K562 (cell line): Measurements from ENCODE around the gene HDGFL2. TPM values are rescaled to one million over a fixed set of nuclear protein-coding genes. Genes with fewer than 3 reads are reported as not detected.

Experiments used
- ATAC-seq: fragments of 200-7000 bp; cut with Tn5 transposase; 3 replicates; pipeline ENCODE4 v1.9.1; 2020; ENCODE audit warnings: moderate library complexity
- BruUV-seq: library from RNA; stranded (reverse); fragments of 400-500 nt; replicated peaks from 2 replicates; lab custom pipeline; 2021; lab: Mats Ljungman, UMichigan
- CTCF ChIA-PET: fragments of 300-600 bp; formaldehyde crosslinking; extraction: SDS; loops from one replicate; lab custom pipeline; 2021; ENCODE audit warnings: low intra/inter-chr PET ratio; lab: Yijun Ruan, JAX
- POLR2A ChIA-PET: fragments of 300-600, 350-650 bp; sonication (Branson Sonifier 250); formaldehyde crosslinking; extraction: SDS; loops from one replicate; lab custom pipeline; 2021; ENCODE audit warnings: antibody characterized with exemption, inconsistent platforms; lab: Yijun Ruan, JAX
- DNase-seq, 4 experiments: peaks; one replicate each; pipeline versions ENCODE4 v3.0.0 to v3.0.0-alpha.2; 2011 to 2018; ENCODE audit warnings: low spot score in 3 of 4, mixed read lengths in 3 of 4; ENCODE audit errors: extremely low read depth in 1 of 4
- FAIRE-seq: peaks from 2 replicates; lab custom pipeline; 2011; peaks lifted over from hg19 to GRCh38; lab: Jason Lieb, UNC
- H2AFZ ChIP-seq: 2 replicates; pipeline ENCODE4 v1.6.0; 2011; ENCODE audit warnings: low read depth, low read length, control low read depth, inconsistent platforms
- H3K27ac ChIP-seq: fragments of 200-600 bp; 3 replicates; pipeline ENCODE4 v1.8.0; 2011; ENCODE audit warnings: low read depth, mild to moderate bottlenecking, control low read depth, inconsistent platforms, low read length, moderate library complexity, mixed read lengths; ENCODE audit errors: extremely low read depth
- H3K27me3 ChIP-seq, 2 experiments: fragments of 300-600 bp in 1 of 2; 2 replicates in 1 of 2; 3 replicates in 1 of 2; pipeline versions ENCODE4 v1.6.0 to v1.8.0; 2011; ENCODE audit warnings: inconsistent platforms in 2 of 2, low read length in 2 of 2, mild to moderate bottlenecking in 1 of 2, mixed read lengths in 1 of 2, moderate library complexity in 1 of 2; ENCODE audit not compliant: control insufficient read depth in 2 of 2, insufficient read depth in 2 of 2
- H3K36me3 ChIP-seq: fragments of 300-600 bp; 3 replicates; pipeline ENCODE4 v1.8.0; 2011; ENCODE audit warnings: mild to moderate bottlenecking, low read length, inconsistent platforms; ENCODE audit not compliant: control insufficient read depth, insufficient read depth
- H3K4me1 ChIP-seq, 2 experiments: fragments of 200-600 bp in 1 of 2; replicated peaks in 1 of 2; 2 replicates in 1 of 2; 3 replicates in 1 of 2; pipeline versions ENCODE4 v1.5.1 to v1.8.0; 2011; ENCODE audit warnings: inconsistent platforms in 2 of 2, low read length in 2 of 2, mild to moderate bottlenecking in 1 of 2, mixed read lengths in 1 of 2, moderate library complexity in 1 of 2; ENCODE audit not compliant: control insufficient read depth in 2 of 2, insufficient read depth in 2 of 2
- H3K4me2 ChIP-seq: 2 replicates; pipeline ENCODE4 v1.6.1; 2011; ENCODE audit warnings: low read length, control low read depth, inconsistent platforms, mixed read lengths; ENCODE audit not compliant: insufficient read depth
- H3K4me3 ChIP-seq: fragments of 200-600 bp; sonication (generic), shearing (Covaris generic); 2 replicates; pipeline ENCODE4 v1.5.1; 2016; ENCODE audit warnings: control low read depth, inconsistent platforms
- H3K79me2 ChIP-seq: fragments of 200-600 bp; 3 replicates; pipeline ENCODE4 v1.8.0; 2011; ENCODE audit warnings: low read length, inconsistent platforms; ENCODE audit not compliant: control insufficient read depth, insufficient read depth
- H3K9ac ChIP-seq, 2 experiments: 2 replicates each; pipeline versions ENCODE4 v1.6.0 to v1.6.1; 2011; ENCODE audit warnings: low read depth in 2 of 2, low read length in 2 of 2, control low read depth in 1 of 2, inconsistent platforms in 1 of 2, mild to moderate bottlenecking in 1 of 2, mixed read lengths in 1 of 2; ENCODE audit not compliant: insufficient read depth in 1 of 2
- H3K9me1 ChIP-seq: one replicate; pipeline ENCODE4 v1.6.0; 2011; ENCODE audit warnings: inconsistent platforms, mild to moderate bottlenecking, low read length, moderate library complexity; ENCODE audit not compliant: control insufficient read depth, insufficient read depth
- H3K9me3 ChIP-seq: replicated peaks from 2 replicates; pipeline ENCODE4 v1.5.1; 2011; ENCODE audit warnings: low read depth, low read length, inconsistent platforms; ENCODE audit not compliant: control insufficient read depth, insufficient read depth
- H4K20me1 ChIP-seq: replicated peaks from 2 replicates; pipeline ENCODE4 v1.6.1; 2011; ENCODE audit warnings: low read length, inconsistent platforms, mixed read lengths; ENCODE audit not compliant: control insufficient read depth, insufficient read depth
- DIDO1 ChIP-seq: fragments of 450-650 bp; IDR thresholded peaks from 2 replicates; pipeline ENCODE4 v1.6.1; 2016; ENCODE audit warnings: low read depth, missing biosample characterization, missing genetic modification characterization
- FOS ChIP-seq: IDR thresholded peaks from 3 replicates; pipeline ENCODE4 v1.6.1; 2011; ENCODE audit not compliant: insufficient read length; ENCODE audit errors: extremely low read depth
- HNRNPUL1 ChIP-seq: fragments of 200-400 bp; formaldehyde crosslinking; IDR thresholded peaks from 2 replicates; pipeline ENCODE4 v1.6.1; 2017; ENCODE audit warnings: low read length
- PTTG1 ChIP-seq: fragments of 450-650 bp; IDR thresholded peaks from 2 replicates; pipeline ENCODE4 v1.6.1; 2016; ENCODE audit warnings: low read depth, mild to moderate bottlenecking, missing genetic modification characterization, missing compliant biosample characterization
- RAD21 ChIP-seq, 2 experiments: fragments of 250-450 bp in 1 of 2; fragments of 450-650 bp in 1 of 2; sonication (Bioruptor Pico) in 1 of 2; formaldehyde crosslinking in 1 of 2; IDR thresholded peaks in 1 of 2; conservative IDR thresholded peaks in 1 of 2; 2 replicates each; pipeline versions ENCODE4 v1.4.0 to v1.8.0; 2020 to 2022; ENCODE audit warnings: mild to moderate bottlenecking in 2 of 2, moderate library complexity in 1 of 2
- RBFOX2 ChIP-seq: fragments of 200-400 bp; formaldehyde crosslinking; IDR thresholded peaks from 2 replicates; pipeline ENCODE4 v1.6.1; 2017; ENCODE audit warnings: low read depth, mild to moderate bottlenecking, low read length, moderate library complexity
- SP2 ChIP-seq: IDR thresholded peaks from 2 replicates; pipeline ENCODE4 v1.6.1; 2011; ENCODE audit warnings: mild to moderate bottlenecking, low read depth, low read length, moderate library complexity; ENCODE audit not compliant: poor library complexity, severe bottlenecking; ENCODE audit errors: extremely low read depth
- ZNF146 ChIP-seq: IDR thresholded peaks from one replicate; pipeline ENCODE4 v1.6.1; 2018; ENCODE audit warnings: missing compliant biosample characterization; ENCODE audit not compliant: unreplicated experiment
- WGBS: fragments of 100-300 bp; shearing (Covaris generic); methylation state at CpG from one replicate; pipeline ENCODE4 v1.1.6; 2016; ENCODE audit warnings: low coverage, mixed read lengths; ENCODE audit not compliant: insufficient coverage; ENCODE audit errors: missing lambda C conversion rate; 5-methylcytosine and 5-hydroxymethylcytosine counted together
- in situ Hi-C: fragments of 300-500 bp; cut with MboI; formaldehyde crosslinking; loops from 4 replicates; pipeline ENCODE4 v1.15.0; 2018; ENCODE audit warnings: inconsistent platforms, mixed read lengths
- intact Hi-C: fragments of 100-400 bp; cut with micrococcal nuclease; formaldehyde crosslinking; loops from 2 replicates; pipeline ENCODE4 v1.14.2; 2022
- polyA plus RNA-seq, 8 experiments: library from polyadenylated mRNA; depleted of rRNA in 4 of 8; stranded (reverse) in 5 of 8; unstranded in 3 of 8; fragments of >200 nt; fragmentation: Nextera tagmentation in 2 of 8; fragmentation: Illumina TruSeq in 1 of 8; extraction: Ambion mirVana in 2 of 8; extraction: Trizol in 1 of 8; gene quantifications; 2 replicates each; pipeline versions ENCODE4 v1.2.1 to v1.2.3, GENCODE V29; 2011 to 2014; ENCODE audit warnings: inconsistent platforms in 1 of 8, missing spikeins in 1 of 8
- total RNA-seq, 7 experiments: library from RNA; depleted of rRNA in 6 of 7; stranded (reverse); fragments of >200 nt in 6 of 7; fragmentation: Illumina TruSeq in 2 of 7; extraction: Trizol in 2 of 7; gene quantifications; 2 replicates each; pipeline versions ENCODE4 v1.2.1 to v1.2.3, GENCODE V29; 2011 to 2021; ENCODE audit warnings: low replicate concordance in 1 of 7
- TF ChIP-seq, protein P1 (sequence below): sonication (generic); formaldehyde crosslinking; IDR thresholded peaks from 2 replicates; pipeline ENCODE4 v1.8.1; 2023; ENCODE audit warnings: mild to moderate bottlenecking, missing genetic modification reagents, moderate library complexity
- TF ChIP-seq, protein P2 (sequence below): fragments of 250-450 bp; sonication (Bioruptor Pico); IDR thresholded peaks from 2 replicates; pipeline ENCODE4 v1.8.0; 2021; ENCODE audit warnings: moderate library complexity, mild to moderate bottlenecking, inconsistent platforms
- TF ChIP-seq, protein P3 (sequence below): fragments of 250-450 bp; sonication (Bioruptor Pico); IDR thresholded peaks from 2 replicates; pipeline ENCODE4 v1.5.0; 2021; ENCODE audit warnings: mild to moderate bottlenecking, borderline replicate concordance
- TF ChIP-seq, protein P4 (sequence below): fragments of 450-650 bp; IDR thresholded peaks from 2 replicates; pipeline ENCODE4 v1.6.1; 2016; ENCODE audit warnings: borderline replicate concordance

HDGFL2 gene
- total and polyA plus RNA-seq, 9 of the 15 experiments (the other 6 are each of a cell fraction or from before 2014, with no cell fraction given) = 0.13 to 61.7 (median 16.0) TPM

DNA sequence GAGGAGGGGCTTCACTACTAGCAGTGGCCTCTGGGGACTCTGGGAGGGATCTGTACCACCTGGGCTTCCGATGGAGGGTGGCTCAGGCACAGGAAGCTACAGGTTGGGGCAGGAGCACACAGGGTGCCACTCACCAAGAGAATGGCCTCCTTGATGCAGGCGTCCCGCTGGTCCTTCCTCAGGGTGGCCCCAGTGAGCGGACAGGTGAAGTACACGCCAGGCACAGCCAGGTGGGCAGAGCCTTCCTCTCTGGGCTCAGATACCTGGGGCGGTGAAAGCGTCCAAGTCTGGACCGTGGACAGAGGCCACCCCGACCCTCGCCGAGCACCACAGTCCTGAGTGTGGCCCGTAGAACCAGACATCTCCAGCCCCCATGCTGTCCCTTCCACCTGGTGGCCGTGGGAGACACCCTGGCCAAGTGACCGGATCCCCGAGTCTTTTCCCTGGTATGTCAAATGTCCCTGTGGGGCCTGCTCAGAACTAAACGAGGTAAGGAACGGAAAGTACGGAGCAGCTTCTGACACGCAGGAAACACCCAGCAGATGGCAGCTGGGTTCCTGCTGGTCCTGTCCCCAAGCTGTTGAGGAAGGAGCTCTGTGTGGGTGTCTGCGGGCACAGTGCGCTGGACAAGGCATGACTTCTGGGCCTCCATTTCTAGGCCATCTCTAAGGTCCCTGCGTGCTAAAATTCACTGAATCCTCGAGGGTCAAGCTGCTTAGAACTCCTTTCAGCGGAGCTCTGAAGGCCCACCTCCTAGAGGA lies 19.7 kb upstream of the HDGFL2 start:
- Histone ChIP-seq H3K9me3 (no peaks in the 10 kb centered on the region), H3K9ac (0 out of 4 replicates have a peak overlapping the region, but pooled peaks of 1 of the 2 experiments have one; percentile 27), H2AFZ (no peak overlapping the region), H3K27me3 (no peaks in the 10 kb centered on the region), H3K4me2 (no peak overlapping the region), H4K20me1 (peaks cover 5% of the 10 kb centered on the region; the same call in 1 of the 2 replicates), H3K9me1 (peaks cover 2% of the 10 kb centered on the region), H3K4me1 (peaks cover 21 to 64% of the 10 kb centered on the region in 2 experiments), H3K36me3 (peaks cover 70% of the 10 kb centered on the region; the same call in 2 of the 3 replicates), H3K79me2 (peaks cover 34% of the 10 kb centered on the region), H3K4me3 (no peak overlapping the region), H3K27ac (no peak overlapping the region)
- no peak for DNase-seq
- FAIRE-seq = no peak
- POLR2A ChIA-PET = interaction anchor here (0.6 to 4.5 kb wide), 6 partner anchors 9 to 207 kb away, joined by 3 to 15 read pairs (median 4); no protein-coding TSS in a partner anchor
- 92% methylated on average over 18 of the region's 24 CpGs for WGBS
- in situ Hi-C loops = no loop called here
- intact Hi-C loops = no loop called here
- no TSS peak for BruUV-seq
- ATAC-seq = no peak
- CTCF ChIA-PET = no interaction called here
- no peak for TF ChIP-seq ZNF146 (CRISPR knock-in tag)
- TF ChIP-seq, protein P1, sequence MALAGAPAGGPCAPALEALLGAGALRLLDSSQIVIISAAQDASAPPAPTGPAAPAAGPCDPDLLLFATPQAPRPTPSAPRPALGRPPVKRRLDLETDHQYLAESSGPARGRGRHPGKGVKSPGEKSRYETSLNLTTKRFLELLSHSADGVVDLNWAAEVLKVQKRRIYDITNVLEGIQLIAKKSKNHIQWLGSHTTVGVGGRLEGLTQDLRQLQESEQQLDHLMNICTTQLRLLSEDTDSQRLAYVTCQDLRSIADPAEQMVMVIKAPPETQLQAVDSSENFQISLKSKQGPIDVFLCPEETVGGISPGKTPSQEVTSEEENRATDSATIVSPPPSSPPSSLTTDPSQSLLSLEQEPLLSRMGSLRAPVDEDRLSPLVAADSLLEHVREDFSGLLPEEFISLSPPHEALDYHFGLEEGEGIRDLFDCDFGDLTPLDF (CRISPR knock-in tag) = no peak
- no peak for TF ChIP-seq DIDO1
- TF ChIP-seq, protein P2, sequence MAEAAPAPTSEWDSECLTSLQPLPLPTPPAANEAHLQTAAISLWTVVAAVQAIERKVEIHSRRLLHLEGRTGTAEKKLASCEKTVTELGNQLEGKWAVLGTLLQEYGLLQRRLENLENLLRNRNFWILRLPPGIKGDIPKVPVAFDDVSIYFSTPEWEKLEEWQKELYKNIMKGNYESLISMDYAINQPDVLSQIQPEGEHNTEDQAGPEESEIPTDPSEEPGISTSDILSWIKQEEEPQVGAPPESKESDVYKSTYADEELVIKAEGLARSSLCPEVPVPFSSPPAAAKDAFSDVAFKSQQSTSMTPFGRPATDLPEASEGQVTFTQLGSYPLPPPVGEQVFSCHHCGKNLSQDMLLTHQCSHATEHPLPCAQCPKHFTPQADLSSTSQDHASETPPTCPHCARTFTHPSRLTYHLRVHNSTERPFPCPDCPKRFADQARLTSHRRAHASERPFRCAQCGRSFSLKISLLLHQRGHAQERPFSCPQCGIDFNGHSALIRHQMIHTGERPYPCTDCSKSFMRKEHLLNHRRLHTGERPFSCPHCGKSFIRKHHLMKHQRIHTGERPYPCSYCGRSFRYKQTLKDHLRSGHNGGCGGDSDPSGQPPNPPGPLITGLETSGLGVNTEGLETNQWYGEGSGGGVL (CRISPR knock-in tag) = no peak
- TF ChIP-seq PTTG1 (tag) = no peak
- peak; percentile 49 for TF ChIP-seq RBFOX2
- TF ChIP-seq, protein P3, sequence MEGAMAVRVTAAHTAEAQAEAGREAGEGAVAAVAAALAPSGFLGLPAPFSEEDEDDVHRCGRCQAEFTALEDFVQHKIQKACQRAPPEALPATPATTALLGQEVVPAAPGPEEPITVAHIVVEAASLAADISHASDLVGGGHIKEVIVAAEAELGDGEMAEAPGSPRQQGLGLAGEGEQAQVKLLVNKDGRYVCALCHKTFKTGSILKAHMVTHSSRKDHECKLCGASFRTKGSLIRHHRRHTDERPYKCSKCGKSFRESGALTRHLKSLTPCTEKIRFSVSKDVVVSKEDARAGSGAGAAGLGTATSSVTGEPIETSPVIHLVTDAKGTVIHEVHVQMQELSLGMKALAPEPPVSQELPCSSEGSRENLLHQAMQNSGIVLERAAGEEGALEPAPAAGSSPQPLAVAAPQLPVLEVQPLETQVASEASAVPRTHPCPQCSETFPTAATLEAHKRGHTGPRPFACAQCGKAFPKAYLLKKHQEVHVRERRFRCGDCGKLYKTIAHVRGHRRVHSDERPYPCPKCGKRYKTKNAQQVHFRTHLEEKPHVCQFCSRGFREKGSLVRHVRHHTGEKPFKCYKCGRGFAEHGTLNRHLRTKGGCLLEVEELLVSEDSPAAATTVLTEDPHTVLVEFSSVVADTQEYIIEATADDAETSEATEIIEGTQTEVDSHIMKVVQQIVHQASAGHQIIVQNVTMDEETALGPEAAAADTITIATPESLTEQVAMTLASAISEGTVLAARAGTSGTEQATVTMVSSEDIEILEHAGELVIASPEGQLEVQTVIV (CRISPR knock-in tag) = no peak
- TF ChIP-seq RAD21 (CRISPR knock-in tag; conservative IDR thresholded peaks at IDR 0.05 in 1 of 2, IDR thresholded peaks at IDR 0.05 in 1 of 2) = no peak
- no peak for TF ChIP-seq FOS
- no peak for TF ChIP-seq SP2
- TF ChIP-seq, protein P4, sequence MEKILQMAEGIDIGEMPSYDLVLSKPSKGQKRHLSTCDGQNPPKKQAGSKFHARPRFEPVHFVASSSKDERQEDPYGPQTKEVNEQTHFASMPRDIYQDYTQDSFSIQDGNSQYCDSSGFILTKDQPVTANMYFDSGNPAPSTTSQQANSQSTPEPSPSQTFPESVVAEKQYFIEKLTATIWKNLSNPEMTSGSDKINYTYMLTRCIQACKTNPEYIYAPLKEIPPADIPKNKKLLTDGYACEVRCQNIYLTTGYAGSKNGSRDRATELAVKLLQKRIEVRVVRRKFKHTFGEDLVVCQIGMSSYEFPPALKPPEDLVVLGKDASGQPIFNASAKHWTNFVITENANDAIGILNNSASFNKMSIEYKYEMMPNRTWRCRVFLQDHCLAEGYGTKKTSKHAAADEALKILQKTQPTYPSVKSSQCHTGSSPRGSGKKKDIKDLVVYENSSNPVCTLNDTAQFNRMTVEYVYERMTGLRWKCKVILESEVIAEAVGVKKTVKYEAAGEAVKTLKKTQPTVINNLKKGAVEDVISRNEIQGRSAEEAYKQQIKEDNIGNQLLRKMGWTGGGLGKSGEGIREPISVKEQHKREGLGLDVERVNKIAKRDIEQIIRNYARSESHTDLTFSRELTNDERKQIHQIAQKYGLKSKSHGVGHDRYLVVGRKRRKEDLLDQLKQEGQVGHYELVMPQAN = no peak
- no peak for TF ChIP-seq HNRNPUL1
